GM21423 (cell line): ENCODE measurements around the gene FES.

Experiments used
- ATAC-seq: cut with Tn5 transposase; IDR thresholded peaks from one replicate; pipeline ENCODE4 v1.9.1; 2021; ENCODE audit warnings: mild to moderate bottlenecking, moderate library complexity; ENCODE audit not compliant: unreplicated experiment

FES gene

GRCh38 chr15:90875549-90875981 lies 8.7 kb upstream of the FES start:
- ATAC-seq: no peak

- no peak for ATAC-seq
Measured at GRCh38 chr15:90876046-90876445, 8.3 kb upstream of the FES start.

GRCh38 chr15:90876512-90877170 lies 7.7 kb upstream of the FES start:
- ATAC-seq: no peak

GRCh38 chr15:90877315-90877714 lies 7.0 kb upstream of the FES start:
- ATAC-seq: no peak

GRCh38 chr15:90877996-90878395 lies 6.3 kb upstream of the FES start:
- no peak for ATAC-seq

GRCh38 chr15:90878660-90879059 lies 5.6 kb upstream of the FES start:
- ATAC-seq: no peak

- no peak for ATAC-seq
Measured at GRCh38 chr15:90879730-90880366, 4.5 kb upstream of the FES start.

- no peak for ATAC-seq
Measured at GRCh38 chr15:90880381-90881145, 3.7 kb upstream of the FES start.

- ATAC-seq: no peak
Measured at GRCh38 chr15:90881181-90881977, 2.9 kb upstream of the FES start.

GRCh38 chr15:90881978-90882721 lies 2.2 kb upstream of the FES start:
- ATAC-seq: no peak

GRCh38 chr15:90882781-90883525 lies 1.4 kb upstream of the FES start:
- ATAC-seq: no peak

GRCh38 chr15:90883526-90883975 lies 753 bp upstream of the FES start:
- ATAC-seq: no peak

GRCh38 chr15:90884719-90885431 lies 571 bp downstream of the FES start:
- ATAC-seq: peak; percentile 9

GRCh38 chr15:90885432-90886290 lies 1.4 kb downstream of the FES start:
- ATAC-seq: peak; percentile 36

- ATAC-seq: no peak
Measured at GRCh38 chr15:90886291-90886614, 1.9 kb downstream of the FES start.

GRCh38 chr15:90887037-90887481 lies 2.8 kb downstream of the FES start:
- no peak for ATAC-seq

- ATAC-seq: no peak
Measured at GRCh38 chr15:90889313-90889730, 5.0 kb downstream of the FES start.
